Astrocyte (in vitro differentiated cells and primary cell): ENCODE data around the gene ATXN7L1. TPM values are rescaled to one million over a fixed set of nuclear protein-coding genes. Genes with fewer than 3 reads are reported as not detected.

Experiments
- DNase-seq: peaks from one replicate; pipeline ENCODE4 v3.0.0-alpha.2; 2010; ENCODE audit warnings: low read depth
- FAIRE-seq: peaks from 2 replicates; lab custom pipeline; 2011; peaks lifted over from hg19 to GRCh38; lab: Jason Lieb, UNC
- H2AFZ ChIP-seq: 2 replicates; pipeline ENCODE4 v1.6.0; 2012; ENCODE audit warnings: low read depth, low read length, inconsistent platforms
- H3K27ac ChIP-seq: 2 replicates; pipeline ENCODE4 v1.5.1; 2011; ENCODE audit warnings: low read depth, low read length, inconsistent platforms
- H3K27me3 ChIP-seq: 2 replicates; pipeline ENCODE4 v1.6.0; 2011; ENCODE audit warnings: low read length, inconsistent platforms; ENCODE audit not compliant: insufficient read depth
- H3K36me3 ChIP-seq: 2 replicates; pipeline ENCODE4 v1.5.1; 2011; ENCODE audit warnings: low read length, inconsistent platforms; ENCODE audit not compliant: insufficient read depth
- H3K4me1 ChIP-seq: 2 replicates; pipeline ENCODE4 v1.5.1; 2011; ENCODE audit warnings: low read length, inconsistent platforms; ENCODE audit not compliant: insufficient read depth
- H3K4me2 ChIP-seq: 2 replicates; pipeline ENCODE4 v1.6.0; 2012; ENCODE audit warnings: low read length, inconsistent platforms
- H3K4me3 ChIP-seq: 2 replicates; pipeline ENCODE4 v1.5.1; 2011; ENCODE audit warnings: low read depth, mild to moderate bottlenecking, low read length, inconsistent platforms; ENCODE audit not compliant: insufficient read depth
- H3K79me2 ChIP-seq: 2 replicates; pipeline ENCODE4 v1.6.0; 2012; ENCODE audit warnings: mild to moderate bottlenecking, low read length, inconsistent platforms; ENCODE audit not compliant: insufficient read depth
- H3K9ac ChIP-seq: 2 replicates; pipeline ENCODE4 v1.6.0; 2012; ENCODE audit warnings: mild to moderate bottlenecking, low read length, inconsistent platforms
- H3K9me3 ChIP-seq: 2 replicates; pipeline ENCODE4 v1.5.1; 2012; ENCODE audit warnings: low read depth, mild to moderate bottlenecking, low read length, inconsistent platforms; ENCODE audit not compliant: insufficient read depth
- H4K20me1 ChIP-seq: 2 replicates; pipeline ENCODE4 v1.6.0; 2012; ENCODE audit warnings: low read length, inconsistent platforms; ENCODE audit not compliant: insufficient read depth
- H3K27ac Mint-ChIP-seq: one replicate; pipeline ENCODE4 v1.8.0; 2021; ENCODE audit warnings: mild to moderate bottlenecking, mixed read lengths; ENCODE audit not compliant: unreplicated experiment
- H3K27me3 Mint-ChIP-seq: one replicate; pipeline ENCODE4 v1.8.0; 2021; ENCODE audit warnings: low read depth, mixed read lengths; ENCODE audit not compliant: unreplicated experiment
- H3K36me3 Mint-ChIP-seq: one replicate; pipeline ENCODE4 v1.8.0; 2021; ENCODE audit warnings: low read depth, mixed read lengths; ENCODE audit not compliant: unreplicated experiment
- H3K4me1 Mint-ChIP-seq: one replicate; pipeline ENCODE4 v1.8.0; 2021; ENCODE audit warnings: low read depth, mixed read lengths; ENCODE audit not compliant: unreplicated experiment
- H3K4me3 Mint-ChIP-seq: one replicate; pipeline ENCODE4 v1.8.0; 2021; ENCODE audit warnings: mild to moderate bottlenecking, moderate library complexity, mixed read lengths; ENCODE audit not compliant: unreplicated experiment
- H3K9me3 Mint-ChIP-seq: one replicate; pipeline ENCODE4 v1.8.0; 2021; ENCODE audit warnings: mild to moderate bottlenecking, mixed read lengths; ENCODE audit not compliant: unreplicated experiment
- CTCF ChIP-seq: IDR thresholded peaks from 2 replicates; pipeline ENCODE4 v1.5.1; 2011; ENCODE audit warnings: low read depth, mild to moderate bottlenecking, inconsistent platforms, low read length, moderate library complexity; ENCODE audit not compliant: insufficient read depth
- EZH2 ChIP-seq: IDR thresholded peaks from 2 replicates; pipeline ENCODE4 v1.6.1; 2012; ENCODE audit warnings: mild to moderate bottlenecking, low read length, inconsistent platforms; ENCODE audit not compliant: insufficient read depth
- total RNA-seq: library from RNA; stranded (reverse); gene quantifications from 2 replicates; pipeline ENCODE4 v1.2.1, GENCODE V29; 2021

ATXN7L1 gene
- total RNA-seq, 1 donor from 2014 or later = 7.6 TPM

- peaks cover 2% of the 10 kb centered on the region for H3K36me3 Mint-ChIP-seq
- H3K4me3 Mint-ChIP-seq = no peak overlapping the region
- no peaks in the 10 kb centered on the region for H3K9me3 ChIP-seq
- H4K20me1 ChIP-seq = peaks cover 19% of the 10 kb centered on the region
- DNase-seq (no peak), FAIRE-seq (no peak)
- no peak overlapping the region for H3K27ac ChIP-seq
- H2AFZ ChIP-seq = no peak overlapping the region
- no peaks in the 10 kb centered on the region for H3K36me3 ChIP-seq
- peaks cover 1% of the 10 kb centered on the region for H3K9me3 Mint-ChIP-seq
- no peaks in the 10 kb centered on the region for H3K27me3 ChIP-seq
- H3K27ac Mint-ChIP-seq = no peak overlapping the region
- H3K4me3 ChIP-seq = no peak overlapping the region
- H3K4me1 ChIP-seq = peaks cover 15% of the 10 kb centered on the region
- H3K4me2 ChIP-seq = no peak overlapping the region
- no peak overlapping the region for H3K9ac ChIP-seq
- no peaks in the 10 kb centered on the region for H3K79me2 ChIP-seq
- H3K27me3 Mint-ChIP-seq = peaks cover 1% of the 10 kb centered on the region
- H3K4me1 Mint-ChIP-seq = peaks cover 11% of the 10 kb centered on the region
- TF ChIP-seq CTCF (no peak), EZH2 (no peak)
Measured at GRCh38 chr7:105840981-105841749, 35.2 kb downstream of the ATXN7L1 start.

GRCh38 chr7:105839266-105839665 is 37.1 kb downstream of the ATXN7L1 start:
- peaks cover 3% of the 10 kb centered on the region for H3K9me3 Mint-ChIP-seq
- peaks cover 3% of the 10 kb centered on the region for H3K27me3 Mint-ChIP-seq
- Histone ChIP-seq H3K27ac (no peak overlapping the region), H3K4me1 (peaks cover 15% of the 10 kb centered on the region), H2AFZ (peak overlapping the region; percentile 38), H3K36me3 (no peaks in the 10 kb centered on the region), H3K4me3 (no peak overlapping the region), H3K27me3 (no peaks in the 10 kb centered on the region), H4K20me1 (peaks cover 24% of the 10 kb centered on the region), H3K9me3 (no peaks in the 10 kb centered on the region), H3K4me2 (peak overlapping the region; percentile 70), H3K79me2 (no peaks in the 10 kb centered on the region), H3K9ac (no peak overlapping the region)
- no peak for TF ChIP-seq EZH2
- no peak for TF ChIP-seq CTCF
- no peak for DNase-seq
- no peak overlapping the region for H3K4me3 Mint-ChIP-seq
- FAIRE-seq = no peak
- H3K4me1 Mint-ChIP-seq = peaks cover 13% of the 10 kb centered on the region
- no peak overlapping the region for H3K27ac Mint-ChIP-seq
- peaks cover 3% of the 10 kb centered on the region for H3K36me3 Mint-ChIP-seq

- Histone ChIP-seq H4K20me1 (peaks cover 24% of the 10 kb centered on the region), H3K4me3 (no peak overlapping the region), H3K27ac (peak overlapping the region; percentile 11), H3K27me3 (no peaks in the 10 kb centered on the region), H3K4me1 (peaks cover 15% of the 10 kb centered on the region), H3K9ac (peak overlapping the region; percentile 7), H3K4me2 (peak overlapping the region; percentile 70), H3K36me3 (no peaks in the 10 kb centered on the region), H2AFZ (peak overlapping the region; percentile 18), H3K9me3 (no peaks in the 10 kb centered on the region), H3K79me2 (no peaks in the 10 kb centered on the region)
- H3K9me3 Mint-ChIP-seq = peaks cover 3% of the 10 kb centered on the region
- peaks cover 13% of the 10 kb centered on the region for H3K4me1 Mint-ChIP-seq
- FAIRE-seq (no peak), DNase-seq (peak; percentile 81)
- H3K27me3 Mint-ChIP-seq = peaks cover 3% of the 10 kb centered on the region
- peaks cover 3% of the 10 kb centered on the region for H3K36me3 Mint-ChIP-seq
- peak overlapping the region; percentile 43 for H3K27ac Mint-ChIP-seq
- no peak overlapping the region for H3K4me3 Mint-ChIP-seq
- TF ChIP-seq CTCF (no peak), EZH2 (no peak)
Measured at GRCh38 chr7:105838627-105839231, 37.7 kb downstream of the ATXN7L1 start.
